ENCODE data around the gene IMMP1L.

The IMMP1L gene

DNA sequence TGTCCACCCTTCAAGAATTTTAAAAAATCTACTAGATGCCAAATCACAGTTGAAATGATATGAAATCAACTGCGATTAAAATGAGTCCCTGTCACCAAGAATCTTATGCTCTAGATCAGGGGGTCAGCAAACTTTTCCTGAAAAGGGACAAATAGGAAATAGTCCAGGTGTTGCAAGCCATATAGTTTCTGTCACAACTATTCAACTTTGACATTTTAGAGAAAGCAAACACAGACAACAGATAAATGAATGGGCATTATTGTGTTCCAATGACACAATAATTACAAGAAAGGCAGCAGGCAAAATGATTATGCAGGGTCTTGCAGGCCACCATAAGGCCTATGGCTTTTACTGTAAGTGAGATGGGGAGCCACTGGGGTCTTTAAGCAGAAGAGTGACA lies 58.6 kb downstream of the IMMP1L start:
- H3K9me3 ChIP-seq (ENCODE audit: insufficient read depth, low read depth, low read length) = no peaks in the 10 kb centered on the region
- H2AFZ ChIP-seq (ENCODE audit: low read length) = no peak overlapping the region
- H3F3A ChIP-seq (ENCODE audit: low read depth) = no peaks in the 10 kb centered on the region
- peaks cover 5% of the 10 kb centered on the region; the same call in 1 of the 2 replicates for H3K36me3 ChIP-seq (ENCODE audit: insufficient read depth, low read length)
- H3K27me3 ChIP-seq (ENCODE audit: insufficient read depth, low read length, poor library complexity, severe bottlenecking) = no peaks in the 10 kb centered on the region
- H3K9me2 ChIP-seq (replicated peaks; ENCODE audit: low read depth, low read length) = no peaks in the 10 kb centered on the region
- no peak overlapping the region for H3K9ac ChIP-seq (ENCODE audit: low read depth, low read length, poor library complexity, severe bottlenecking)
- no peak for TF ChIP-seq EZH2phosphoT487 (IDR thresholded peaks at IDR 0.05; ENCODE audit: borderline replicate concordance)
- TF ChIP-seq, protein P1, sequence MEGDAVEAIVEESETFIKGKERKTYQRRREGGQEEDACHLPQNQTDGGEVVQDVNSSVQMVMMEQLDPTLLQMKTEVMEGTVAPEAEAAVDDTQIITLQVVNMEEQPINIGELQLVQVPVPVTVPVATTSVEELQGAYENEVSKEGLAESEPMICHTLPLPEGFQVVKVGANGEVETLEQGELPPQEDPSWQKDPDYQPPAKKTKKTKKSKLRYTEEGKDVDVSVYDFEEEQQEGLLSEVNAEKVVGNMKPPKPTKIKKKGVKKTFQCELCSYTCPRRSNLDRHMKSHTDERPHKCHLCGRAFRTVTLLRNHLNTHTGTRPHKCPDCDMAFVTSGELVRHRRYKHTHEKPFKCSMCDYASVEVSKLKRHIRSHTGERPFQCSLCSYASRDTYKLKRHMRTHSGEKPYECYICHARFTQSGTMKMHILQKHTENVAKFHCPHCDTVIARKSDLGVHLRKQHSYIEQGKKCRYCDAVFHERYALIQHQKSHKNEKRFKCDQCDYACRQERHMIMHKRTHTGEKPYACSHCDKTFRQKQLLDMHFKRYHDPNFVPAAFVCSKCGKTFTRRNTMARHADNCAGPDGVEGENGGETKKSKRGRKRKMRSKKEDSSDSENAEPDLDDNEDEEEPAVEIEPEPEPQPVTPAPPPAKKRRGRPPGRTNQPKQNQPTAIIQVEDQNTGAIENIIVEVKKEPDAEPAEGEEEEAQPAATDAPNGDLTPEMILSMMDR (conservative IDR thresholded peaks at IDR 0.05; ENCODE audit: low read length) = no peak
- no peak overlapping the region for H3K4me2 ChIP-seq (ENCODE audit: low read depth, low read length, poor library complexity, severe bottlenecking)
- no peaks in the 10 kb centered on the region for H3K79me2 ChIP-seq (ENCODE audit: insufficient read depth, low read length)
- no peaks in the 10 kb centered on the region for H3K4me1 ChIP-seq (ENCODE audit: insufficient read depth, low read length, poor library complexity, severe bottlenecking)
- no peaks in the 10 kb centered on the region for H4K20me1 ChIP-seq (ENCODE audit: insufficient read depth, low read length, poor library complexity, severe bottlenecking)
- H3K4me3 ChIP-seq (ENCODE audit: low read length, poor library complexity, severe bottlenecking) = no peak overlapping the region

DNA sequence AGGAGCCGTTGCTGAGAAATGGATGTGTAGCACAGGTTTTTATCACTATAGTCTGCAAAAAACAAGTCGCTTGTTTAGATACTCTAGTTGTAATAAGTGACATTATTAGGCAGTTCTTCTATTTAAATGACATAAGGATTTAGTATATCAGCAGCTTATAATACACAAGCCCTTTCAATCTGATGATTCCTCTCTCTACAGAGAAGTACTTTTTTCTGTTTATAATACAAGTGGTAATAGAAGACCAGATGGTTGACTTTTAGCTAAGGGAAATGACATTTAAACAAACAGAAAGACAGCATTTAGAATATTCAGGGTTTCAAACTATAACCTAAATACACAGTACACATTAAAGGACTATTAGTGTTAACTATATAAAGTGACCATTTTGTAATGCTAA lies 60.4 kb downstream of the IMMP1L start:
- Histone ChIP-seq H3F3A (ENCODE audit: low read depth) (no peaks in the 10 kb centered on the region), H3K4me3 (ENCODE audit: low read length, poor library complexity, severe bottlenecking) (no peak overlapping the region), H3K9me2 (replicated peaks; ENCODE audit: low read depth, low read length) (no peaks in the 10 kb centered on the region), H3K27me3 (ENCODE audit: insufficient read depth, low read length, poor library complexity, severe bottlenecking) (no peaks in the 10 kb centered on the region), H3K79me2 (ENCODE audit: insufficient read depth, low read length) (no peaks in the 10 kb centered on the region), H3K36me3 (ENCODE audit: insufficient read depth, low read length) (peaks cover 5% of the 10 kb centered on the region; the same call in 1 of the 2 replicates), H3K9me3 (ENCODE audit: insufficient read depth, low read depth, low read length) (no peaks in the 10 kb centered on the region), H3K9ac (ENCODE audit: low read depth, low read length, poor library complexity, severe bottlenecking) (no peak overlapping the region), H4K20me1 (ENCODE audit: insufficient read depth, low read length, poor library complexity, severe bottlenecking) (no peaks in the 10 kb centered on the region), H3K4me1 (ENCODE audit: insufficient read depth, low read length, poor library complexity, severe bottlenecking) (no peaks in the 10 kb centered on the region), H2AFZ (ENCODE audit: low read length) (no peak overlapping the region), H3K4me2 (ENCODE audit: low read depth, low read length, poor library complexity, severe bottlenecking) (no peak overlapping the region)
- TF ChIP-seq EZH2phosphoT487 (IDR thresholded peaks at IDR 0.05; ENCODE audit: borderline replicate concordance) = no peak
- TF ChIP-seq, protein P1 (conservative IDR thresholded peaks at IDR 0.05; ENCODE audit: low read length) = no peak

DNA sequence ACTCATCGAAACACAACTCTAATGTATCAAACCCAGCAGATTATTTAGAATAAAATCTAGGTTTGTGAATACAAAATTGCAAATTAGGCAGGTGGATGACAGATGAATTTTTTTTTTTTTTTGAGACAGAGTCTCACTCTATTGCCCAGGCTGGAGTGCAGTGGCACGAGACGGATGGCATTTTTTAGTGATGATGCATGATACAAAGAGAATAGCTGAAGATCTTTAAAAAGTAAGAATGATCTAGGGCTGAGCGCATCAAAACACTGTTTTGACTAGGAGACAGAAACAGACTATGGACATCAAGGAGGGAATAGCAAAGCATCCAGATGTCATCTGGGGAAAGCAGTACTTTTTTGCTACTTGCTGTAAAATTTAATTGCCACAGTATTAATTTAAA lies 63.8 kb downstream of the IMMP1L start:
- no peaks in the 10 kb centered on the region for H3K9me2 ChIP-seq (replicated peaks; ENCODE audit: low read depth, low read length)
- no peak overlapping the region for H3K9ac ChIP-seq (ENCODE audit: low read depth, low read length, poor library complexity, severe bottlenecking)
- H3F3A ChIP-seq (ENCODE audit: low read depth) = no peaks in the 10 kb centered on the region
- H3K27me3 ChIP-seq (ENCODE audit: insufficient read depth, low read length, poor library complexity, severe bottlenecking) = no peaks in the 10 kb centered on the region
- no peak overlapping the region for H2AFZ ChIP-seq (ENCODE audit: low read length)
- H3K36me3 ChIP-seq (ENCODE audit: insufficient read depth, low read length) = no peaks in the 10 kb centered on the region
- no peak overlapping the region for H3K4me2 ChIP-seq (ENCODE audit: low read depth, low read length, poor library complexity, severe bottlenecking)
- H3K4me1 ChIP-seq (ENCODE audit: insufficient read depth, low read length, poor library complexity, severe bottlenecking) = no peaks in the 10 kb centered on the region
- no peaks in the 10 kb centered on the region for H4K20me1 ChIP-seq (ENCODE audit: insufficient read depth, low read length, poor library complexity, severe bottlenecking)
- no peaks in the 10 kb centered on the region for H3K79me2 ChIP-seq (ENCODE audit: insufficient read depth, low read length)
- TF ChIP-seq, protein P1 (conservative IDR thresholded peaks at IDR 0.05; ENCODE audit: low read length) = no peak
- TF ChIP-seq EZH2phosphoT487 (IDR thresholded peaks at IDR 0.05; ENCODE audit: borderline replicate concordance) = no peak
- H3K9me3 ChIP-seq (ENCODE audit: insufficient read depth, low read depth, low read length) = no peaks in the 10 kb centered on the region
- H3K4me3 ChIP-seq (ENCODE audit: low read length, poor library complexity, severe bottlenecking) = no peak overlapping the region
